ENCODE measurements around the gene ATP9B. TPM values are rescaled to one million over a fixed set of nuclear protein-coding genes. Genes with fewer than 3 reads are reported as not detected.

ATP9B gene
- total RNA-seq, 1 donor from 2014 or later = 52.0 TPM

- H3K4me1 Mint-ChIP-seq = peaks cover 11% of the 10 kb centered on the region
- H3K27ac Mint-ChIP-seq = peak overlapping the region; percentile 80
- no peak overlapping the region for H3K4me3 Mint-ChIP-seq
- no peak for TF ChIP-seq CTCF (IDR thresholded peaks at IDR 0.05; ENCODE audit: unreplicated experiment)
- H3K9me3 Mint-ChIP-seq = no peaks in the 10 kb centered on the region
- no peak for DNase-seq (ENCODE audit: low spot score in 2 of 2, unreplicated experiment in 2 of 2)
- H3K36me3 Mint-ChIP-seq = no peaks in the 10 kb centered on the region
- no peaks in the 10 kb centered on the region for H3K27me3 Mint-ChIP-seq (ENCODE audit: low read depth)
These were observed 355.8 kb downstream of the ATP9B start for GRCh38 chr18:79424880-79425568.

- Mint-ChIP-seq H3K27ac (peak overlapping the region; percentile 80), H3K9me3 (no peaks in the 10 kb centered on the region), H3K27me3 (ENCODE audit: low read depth) (no peaks in the 10 kb centered on the region), H3K4me1 (peaks cover 11% of the 10 kb centered on the region), H3K36me3 (no peaks in the 10 kb centered on the region), H3K4me3 (no peak overlapping the region)
- DNase-seq (ENCODE audit: low spot score in 2 of 2, unreplicated experiment in 2 of 2) = no peak
- TF ChIP-seq CTCF (IDR thresholded peaks at IDR 0.05; ENCODE audit: unreplicated experiment) = no peak
These were observed 356.3 kb downstream of the ATP9B start for GRCh38 chr18:79425569-79425886.

- DNase-seq (ENCODE audit: low spot score in 2 of 2, unreplicated experiment in 2 of 2) = no peak
- no peaks in the 10 kb centered on the region for H3K27me3 Mint-ChIP-seq (ENCODE audit: low read depth)
- H3K36me3 Mint-ChIP-seq = no peaks in the 10 kb centered on the region
- H3K9me3 Mint-ChIP-seq = no peaks in the 10 kb centered on the region
- no peak overlapping the region for H3K4me3 Mint-ChIP-seq
- H3K27ac Mint-ChIP-seq = no peak overlapping the region
- no peak for TF ChIP-seq CTCF (IDR thresholded peaks at IDR 0.05; ENCODE audit: unreplicated experiment)
- H3K4me1 Mint-ChIP-seq = peaks cover 11% of the 10 kb centered on the region
These were observed 357.4 kb downstream of the ATP9B start for GRCh38 chr18:79426376-79427300.

GRCh38 chr18:79427368-79428225, 358.4 kb downstream of the ATP9B start:
- Mint-ChIP-seq H3K27me3 (ENCODE audit: low read depth) (no peaks in the 10 kb centered on the region), H3K4me3 (no peak overlapping the region), H3K36me3 (no peaks in the 10 kb centered on the region), H3K27ac (no peak overlapping the region), H3K9me3 (no peaks in the 10 kb centered on the region), H3K4me1 (peaks cover 11% of the 10 kb centered on the region)
- TF ChIP-seq CTCF (IDR thresholded peaks at IDR 0.05; ENCODE audit: unreplicated experiment) = no peak
- no peak for DNase-seq (ENCODE audit: low spot score in 2 of 2, unreplicated experiment in 2 of 2)

Other genes with a start within 250 kb of the ATP9B start
- gene SALL3, start 89.6 kb upstream of the ATP9B start, total RNA-seq = 0.31 to 0.58 TPM (median 0.36 TPM) in 3 replicates